Epithelial cell of esophagus (primary cell): Measurements from ENCODE around the gene TRUB2.

Experiments
- DNase-seq: peaks from one replicate; pipeline ENCODE4 v3.0.0; 2010; ENCODE audit warnings: low read depth
- H3K4me3 ChIP-seq: 2 replicates; pipeline ENCODE4 v1.5.1; 2011; ENCODE audit warnings: mild to moderate bottlenecking, low read length, control low read depth
- CTCF ChIP-seq: IDR thresholded peaks from 2 replicates; pipeline ENCODE4 v1.5.1; 2011; ENCODE audit warnings: low read depth, mild to moderate bottlenecking, low read length, control low read depth, inconsistent platforms; ENCODE audit not compliant: insufficient read depth; ENCODE audit errors: missing control alignments

Gene TRUB2

GRCh38 chr9:128257086-128257825, 65.0 kb downstream of the TRUB2 start:
- no peak overlapping the region for H3K4me3 ChIP-seq
- TF ChIP-seq CTCF = no peak
- no peak for DNase-seq
